Stomach (tissue), 9 donors: ENCODE results near the gene TMPRSS11D. TPM values are rescaled to one million over a fixed set of nuclear protein-coding genes. Genes with fewer than 3 reads are reported as not detected.

ENCODE experiments used
- DNase-seq, 2 donors: peaks; one replicate each; pipeline versions ENCODE4 v3.0.0 to v3.0.0-alpha.2; 2013 to 2019
- H3K27ac ChIP-seq, 5 donors: fragments of 200-600 bp in 4 of 5; sonication (generic) in 4 of 5; one replicate each; pipeline ENCODE4 v1.5.1; 2013 to 2019; ENCODE audit warnings: mild to moderate bottlenecking in 1 of 5, moderate library complexity in 1 of 5
- H3K27me3 ChIP-seq, 3 donors: fragments of 200-600 bp; sonication (generic); one replicate each; pipeline ENCODE4 v1.5.1; 2017 to 2019; ENCODE audit warnings: mixed run types in 1 of 3
- H3K36me3 ChIP-seq, 4 donors: fragments of 200-600 bp; sonication (generic); 1 replicate in 3 of 4; 2 replicates in 1 of 4; pipeline ENCODE4 v1.5.1; 2016 to 2019
- H3K4me1 ChIP-seq, 4 donors: fragments of 200-600 bp; sonication (generic); one replicate each; pipeline ENCODE4 v1.5.1; 2016 to 2019
- H3K4me3 ChIP-seq, 4 donors: fragments of 200-600 bp; sonication (generic) in 3 of 4; one replicate each; pipeline ENCODE4 v1.5.1; 2016 to 2019; ENCODE audit warnings: mild to moderate bottlenecking in 1 of 4
- H3K9me3 ChIP-seq, 4 donors: fragments of 200-600 bp; sonication (generic); one replicate each; pipeline ENCODE4 v1.5.1; 2016 to 2019
- EP300 ChIP-seq: sonication (generic); formaldehyde crosslinking; IDR thresholded peaks from one replicate; pipeline ENCODE4 v1.6.1; 2017; ENCODE audit warnings: antibody characterized with exemption
- POLR2A ChIP-seq, 4 donors: fragments of 450-650 bp; IDR thresholded peaks; one replicate each; pipeline ENCODE4 v1.6.1; 2016; ENCODE audit warnings: antibody characterized with exemption in 4 of 4, control low read depth in 2 of 4, mild to moderate bottlenecking in 1 of 4, moderate library complexity in 1 of 4
- POLR2AphosphoS5 ChIP-seq, 3 donors: sonication (generic); formaldehyde crosslinking; IDR thresholded peaks; one replicate each; pipeline ENCODE4 v1.6.1; 2016; ENCODE audit warnings: antibody characterized with exemption in 3 of 3
- WGBS, 5 donors: extraction: QIAGEN DNeasy Blood & Tissue Kit in 3 of 5; methylation state at CpG; one replicate each; pipeline versions ENCODE4 v1.1.5 to v1.1.7; 2013 to 2018; 5-methylcytosine and 5-hydroxymethylcytosine counted together
- intact Hi-C: fragments of 100-400 bp; cut with DNase I; formaldehyde crosslinking; loops from one replicate; pipeline ENCODE4 v1.15.1; 2023; ENCODE audit warnings: low total_unique reads
- polyA plus RNA-seq, 3 donors: library from polyadenylated mRNA; stranded (reverse); fragments of 200-250 nt; gene quantifications; one replicate each; pipeline ENCODE4 v1.2.3, GENCODE V29; 2013
- total RNA-seq, 5 donors: library from RNA; depleted of rRNA; stranded (reverse); fragments of >200 nt; gene quantifications; one replicate each; pipeline versions ENCODE4 v1.1.0 to v1.2.3, GENCODE V29; 2014 to 2016
- TF ChIP-seq, protein P1 (sequence below), 7 experiments: fragments of 450-650 bp in 4 of 7; fragments of 200-600 bp in 3 of 7; sonication (generic) in 3 of 7; IDR thresholded peaks; one replicate each; pipeline ENCODE4 v1.5.1; 2016 to 2019; ENCODE audit warnings: antibody characterized with exemption in 7 of 7, control low read depth in 2 of 7, mild to moderate bottlenecking in 1 of 7
- donor health status: healthy with polysubstance abuse.
- donor health status: Bipolar disorder and iron deficiency.
- donor health status: healthy.

TMPRSS11D gene
- total and polyA plus RNA-seq, 8 donors, result 27.3 TPM; not detected in 7

DNA sequence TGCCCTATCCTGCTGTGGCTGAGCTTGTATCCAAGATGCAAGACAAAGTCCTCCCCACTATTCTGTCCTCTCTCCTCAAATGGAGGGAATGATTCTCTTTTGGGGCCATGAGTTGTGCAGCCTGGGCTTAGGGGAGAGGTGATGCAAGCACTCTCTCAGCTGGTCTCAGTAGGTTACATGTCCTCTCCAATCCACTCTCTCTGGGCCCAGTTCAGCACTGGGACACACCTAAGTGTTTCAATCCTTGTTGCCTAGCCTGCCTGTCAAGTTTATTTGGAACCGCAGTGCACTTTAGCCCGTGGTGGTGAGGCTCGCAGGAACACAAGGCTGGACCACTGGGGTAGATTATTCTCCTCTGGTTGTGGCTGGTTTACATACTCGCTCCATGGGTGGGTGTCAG, 23.8 kb upstream of the TMPRSS11D start:
- Histone ChIP-seq H3K27ac (no peak overlapping the region), H3K9me3 (peaks cover 0 to 9% (median under 1%) of the 10 kb centered on the region in 4 donors), H3K27me3 (no peaks in the 10 kb centered on the region), H3K4me3 (no peak overlapping the region), H3K4me1 (peaks cover 0 to 10% (median 0%) of the 10 kb centered on the region in 4 donors), H3K36me3 (no peaks in the 10 kb centered on the region)
- WGBS, 5 donors, result 66 to 84% (median 77%) methylated on average over 4 of the region's 4 CpGs
- peak in 1 of 2 donors; percentile 12 for DNase-seq
- TF ChIP-seq POLR2AphosphoS5 (IDR thresholded peaks at IDR 0.05), result no peak
- no peak for TF ChIP-seq EP300
- TF ChIP-seq POLR2A (IDR thresholded peaks at IDR 0.05), result no peak
- TF ChIP-seq, protein P1, sequence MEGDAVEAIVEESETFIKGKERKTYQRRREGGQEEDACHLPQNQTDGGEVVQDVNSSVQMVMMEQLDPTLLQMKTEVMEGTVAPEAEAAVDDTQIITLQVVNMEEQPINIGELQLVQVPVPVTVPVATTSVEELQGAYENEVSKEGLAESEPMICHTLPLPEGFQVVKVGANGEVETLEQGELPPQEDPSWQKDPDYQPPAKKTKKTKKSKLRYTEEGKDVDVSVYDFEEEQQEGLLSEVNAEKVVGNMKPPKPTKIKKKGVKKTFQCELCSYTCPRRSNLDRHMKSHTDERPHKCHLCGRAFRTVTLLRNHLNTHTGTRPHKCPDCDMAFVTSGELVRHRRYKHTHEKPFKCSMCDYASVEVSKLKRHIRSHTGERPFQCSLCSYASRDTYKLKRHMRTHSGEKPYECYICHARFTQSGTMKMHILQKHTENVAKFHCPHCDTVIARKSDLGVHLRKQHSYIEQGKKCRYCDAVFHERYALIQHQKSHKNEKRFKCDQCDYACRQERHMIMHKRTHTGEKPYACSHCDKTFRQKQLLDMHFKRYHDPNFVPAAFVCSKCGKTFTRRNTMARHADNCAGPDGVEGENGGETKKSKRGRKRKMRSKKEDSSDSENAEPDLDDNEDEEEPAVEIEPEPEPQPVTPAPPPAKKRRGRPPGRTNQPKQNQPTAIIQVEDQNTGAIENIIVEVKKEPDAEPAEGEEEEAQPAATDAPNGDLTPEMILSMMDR (IDR thresholded peaks at IDR 0.05), result no peak
- intact Hi-C loops, result no loop called here

DNA sequence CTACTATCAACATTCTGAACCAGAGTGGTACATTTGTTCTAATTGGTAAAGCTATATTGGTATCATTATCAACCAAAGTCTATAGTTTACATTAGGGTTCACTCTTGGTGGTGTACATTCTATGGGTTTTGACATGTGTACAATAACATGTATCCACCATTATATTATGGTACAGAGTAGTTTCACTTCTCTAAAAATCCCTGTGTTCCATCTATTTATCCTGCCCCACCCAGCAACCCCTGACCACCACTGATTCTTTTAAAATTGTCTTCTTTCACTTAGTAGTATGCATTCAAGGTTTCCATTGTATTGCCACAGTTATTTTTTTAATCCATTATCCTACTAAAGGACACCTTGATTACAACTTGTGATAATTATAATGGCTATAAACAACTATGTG, 15.3 kb upstream of the TMPRSS11D start:
- H3K27me3 ChIP-seq, result no peaks in the 10 kb centered on the region
- no peaks in the 10 kb centered on the region for H3K36me3 ChIP-seq
- TF ChIP-seq, protein P1 (IDR thresholded peaks at IDR 0.05), result no peak
- H3K4me1 ChIP-seq, result no peaks in the 10 kb centered on the region
- H3K9me3 ChIP-seq, result peaks cover 0 to 6% (median 2%) of the 10 kb centered on the region in 4 donors
- DNase-seq, result no peak
- H3K27ac ChIP-seq, result no peak overlapping the region
- H3K4me3 ChIP-seq, result no peak overlapping the region
- intact Hi-C loops, result no loop called here

GRCh38 chr4:67897686-67898085, 13.9 kb upstream of the TMPRSS11D start:
- Histone ChIP-seq H3K4me3 (no peak overlapping the region), H3K27ac (no peak overlapping the region), H3K9me3 (peaks cover 0 to 6% (median 2%) of the 10 kb centered on the region in 4 donors), H3K4me1 (no peaks in the 10 kb centered on the region), H3K36me3 (no peaks in the 10 kb centered on the region), H3K27me3 (no peaks in the 10 kb centered on the region)
- DNase-seq, result no peak
- TF ChIP-seq EP300 (no peak), POLR2A (IDR thresholded peaks at IDR 0.05) (no peak), POLR2AphosphoS5 (IDR thresholded peaks at IDR 0.05) (no peak)
- TF ChIP-seq, protein P1 (IDR thresholded peaks at IDR 0.05), result no peak
- intact Hi-C loops, result no loop called here

DNA sequence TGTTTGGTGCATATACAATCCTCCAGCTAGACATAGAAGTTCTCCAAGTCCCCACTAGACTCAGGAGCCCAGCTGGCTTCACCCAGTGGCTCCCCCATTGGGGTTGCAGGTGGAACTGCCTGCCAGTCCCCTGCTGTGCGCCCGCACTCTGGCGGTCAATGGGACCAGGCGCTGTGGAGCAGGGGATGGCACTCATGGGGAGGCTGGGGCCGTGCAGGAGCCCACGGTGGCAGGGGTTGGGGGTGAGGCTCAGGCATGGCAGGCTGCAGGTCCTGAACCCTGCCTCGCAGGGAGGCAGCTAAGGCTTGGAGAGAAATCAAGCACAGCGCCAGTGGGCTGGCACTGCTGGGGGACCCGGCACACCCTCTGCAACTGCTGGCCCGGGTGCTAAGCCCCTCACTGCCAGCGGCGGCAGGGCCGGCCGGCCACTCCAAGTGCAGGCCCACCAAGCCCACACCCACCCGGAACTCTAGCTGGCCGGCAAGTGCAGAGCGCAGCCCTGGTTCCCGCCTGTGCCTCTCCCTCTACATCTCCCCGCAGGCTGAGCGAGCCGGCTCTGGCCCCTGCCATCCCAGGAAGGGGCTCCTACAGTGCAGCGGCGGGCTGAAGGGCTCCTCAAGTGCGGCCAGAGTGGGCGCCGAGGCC, 12.7 kb upstream of the TMPRSS11D start:
- TF ChIP-seq, protein P1 (IDR thresholded peaks at IDR 0.05), result no peak
- TF ChIP-seq POLR2AphosphoS5 (IDR thresholded peaks at IDR 0.05) (no peak), POLR2A (IDR thresholded peaks at IDR 0.05) (no peak), EP300 (no peak)
- H3K9me3 ChIP-seq, result no peaks in the 10 kb centered on the region
- no peaks in the 10 kb centered on the region for H3K4me1 ChIP-seq
- 93 to 99% (median 94%) methylated on average over 21 to 26 of the region's 26 CpGs for WGBS, 5 donors
- H3K27ac ChIP-seq, result no peak overlapping the region
- DNase-seq, result no peak
- H3K27me3 ChIP-seq, result no peaks in the 10 kb centered on the region
- H3K4me3 ChIP-seq, result no peak overlapping the region
- H3K36me3 ChIP-seq, result no peaks in the 10 kb centered on the region
- intact Hi-C loops, result no loop called here
